T-helper 1 cell (primary cell): ENCODE results near the gene MAML2.

Source experiments
- DNase-seq, 5 donors: peaks; one replicate each; pipeline ENCODE4 v3.0.0-alpha.2; 2012 to 2020
- total RNA-seq, 4 donors: gene quantifications; one replicate each; lab custom pipeline; 2026; lab: John Stamatoyannopoulos, UW

The MAML2 gene
- 104 to 132 (median 125) reads per million in 4 donors for total RNA-seq

DNA sequence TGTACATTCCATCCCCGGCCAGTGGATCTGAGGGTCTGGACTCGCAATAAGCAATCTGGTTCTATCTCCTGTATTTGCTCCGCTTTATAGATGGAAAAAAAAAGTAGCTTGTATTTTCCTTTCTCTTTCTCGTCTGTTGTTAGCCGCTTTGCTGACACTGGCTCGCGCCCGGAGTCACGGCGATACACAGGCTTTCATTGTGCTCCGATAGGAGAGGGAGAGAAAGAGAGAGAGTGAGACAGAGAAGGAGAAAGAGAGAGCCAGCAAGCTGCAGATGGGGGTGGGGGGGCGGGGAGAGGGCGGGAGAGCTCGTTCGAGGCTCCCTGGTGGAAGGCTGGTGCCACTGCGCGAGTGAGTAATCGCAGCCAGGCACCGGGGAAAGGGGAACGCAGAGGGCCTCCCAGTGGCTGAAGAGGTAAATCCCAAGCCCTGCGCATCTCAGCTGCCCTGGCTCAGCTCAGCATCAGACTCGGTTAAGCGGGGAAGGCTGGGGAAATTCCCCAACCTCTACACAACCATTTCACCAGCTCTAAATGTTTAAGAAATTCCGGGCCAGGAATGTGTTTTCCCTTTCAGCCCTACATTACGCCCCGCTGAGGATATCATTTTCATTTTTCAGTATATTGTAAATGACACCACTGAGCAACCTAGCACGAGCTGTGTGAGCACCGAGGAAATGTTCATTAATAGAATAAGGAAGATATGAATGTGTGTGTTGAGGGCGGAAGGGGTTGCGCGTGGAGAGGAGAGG, at the start of gene MAML2:
Gene MAML2 (minus strand): TSS at position 235 of the 751 bp plus-strand sequence. CDS start 1,300 bp downstream, outside the sequence.
- peak; percentile 83 to 93 (median 87) for DNase-seq

DNA sequence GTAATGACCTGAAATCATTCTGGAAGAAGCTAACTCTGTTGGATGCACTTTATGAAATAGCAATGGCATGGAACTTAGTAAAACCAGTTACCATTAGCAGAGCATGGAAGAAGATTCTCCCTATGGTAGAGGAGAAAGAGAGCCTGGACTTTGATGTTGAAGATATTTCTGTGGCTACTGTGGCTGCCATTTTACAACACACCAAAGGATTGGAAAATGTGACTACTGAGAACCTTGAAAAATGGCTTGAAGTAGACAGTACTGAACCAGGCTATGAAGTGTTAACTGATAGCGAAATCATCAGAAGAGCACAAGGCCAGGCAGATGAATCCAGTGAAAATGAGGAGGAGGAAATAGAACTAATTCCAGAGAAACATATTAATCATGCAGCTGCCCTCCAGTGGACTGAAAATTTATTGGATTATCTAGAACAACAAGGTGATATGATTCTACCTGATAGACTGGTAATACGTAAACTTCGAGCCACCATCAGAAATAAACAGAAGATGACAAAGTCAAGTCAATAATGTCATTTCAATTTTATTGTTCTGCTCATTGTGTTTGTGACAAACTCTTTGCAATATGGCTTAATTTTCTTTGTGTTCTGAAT, 48.8 kb upstream of the MAML2 start:
- no peak for DNase-seq

DNA sequence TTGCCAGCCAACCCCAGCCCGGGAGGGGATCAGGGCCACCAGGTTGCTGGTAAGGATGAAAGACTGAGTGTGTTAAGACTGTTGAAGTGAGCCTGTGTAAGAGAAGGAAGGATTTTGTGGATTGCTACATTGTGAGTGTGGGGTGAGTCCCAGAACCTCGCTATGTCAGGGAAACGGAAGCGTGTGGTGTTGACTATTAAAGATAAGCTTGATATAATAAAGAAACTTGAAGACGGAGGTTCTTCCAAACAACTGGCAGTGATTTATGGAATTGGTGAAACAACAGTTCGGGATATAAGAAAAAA, 47.4 kb upstream of the MAML2 start:
- DNase-seq: no peak

DNA sequence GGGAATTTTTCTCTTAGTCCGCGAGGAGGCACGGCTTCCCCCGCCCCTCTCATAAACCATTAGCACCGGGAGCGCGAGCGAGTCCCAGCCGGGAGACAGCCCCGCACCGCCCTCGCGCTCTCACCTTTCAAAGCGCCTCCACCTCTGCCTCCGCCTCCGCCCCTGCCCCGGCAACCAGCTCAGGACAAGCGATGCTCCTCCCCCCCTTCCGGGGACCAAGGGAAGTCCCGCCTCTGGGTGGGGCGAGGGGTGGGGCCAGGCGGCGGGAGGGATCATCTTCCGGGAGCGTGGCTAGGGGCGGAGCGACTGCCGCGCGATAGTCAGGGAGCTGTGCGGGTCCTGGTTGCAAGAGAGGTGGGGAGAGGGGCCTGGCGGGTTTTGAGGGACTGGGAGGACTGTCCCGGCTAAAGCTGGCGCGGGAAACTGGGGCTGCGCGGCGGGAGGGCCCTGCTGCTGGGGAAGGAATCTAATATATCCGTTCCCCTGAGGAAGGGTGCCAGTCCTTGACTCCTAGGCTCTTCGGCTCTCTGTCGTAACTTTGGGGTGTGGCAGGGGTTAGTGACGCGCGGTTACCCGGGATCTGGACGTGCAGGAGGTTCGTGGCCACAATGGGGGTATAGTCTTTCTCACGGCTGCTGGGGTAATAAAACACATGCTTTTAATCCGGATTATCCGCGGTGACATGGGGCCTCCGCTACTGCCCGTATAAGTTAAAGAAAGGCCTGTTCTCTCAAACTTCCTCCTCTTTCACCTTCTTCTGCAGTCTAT, 46.9 kb upstream of the MAML2 start, which contains the start of the genes CCDC82 and JRKL:
Gene CCDC82 (minus strand): TSS at position 193 of the 768 bp plus-strand sequence. CDS start 5,165 bp downstream, outside the sequence.
Gene JRKL (plus strand): TSS at position 294 of the 768 bp plus-strand sequence. CDS start 637 bp downstream, outside the sequence.
- DNase-seq: peak; percentile 93 to 98 (median 96)

DNA sequence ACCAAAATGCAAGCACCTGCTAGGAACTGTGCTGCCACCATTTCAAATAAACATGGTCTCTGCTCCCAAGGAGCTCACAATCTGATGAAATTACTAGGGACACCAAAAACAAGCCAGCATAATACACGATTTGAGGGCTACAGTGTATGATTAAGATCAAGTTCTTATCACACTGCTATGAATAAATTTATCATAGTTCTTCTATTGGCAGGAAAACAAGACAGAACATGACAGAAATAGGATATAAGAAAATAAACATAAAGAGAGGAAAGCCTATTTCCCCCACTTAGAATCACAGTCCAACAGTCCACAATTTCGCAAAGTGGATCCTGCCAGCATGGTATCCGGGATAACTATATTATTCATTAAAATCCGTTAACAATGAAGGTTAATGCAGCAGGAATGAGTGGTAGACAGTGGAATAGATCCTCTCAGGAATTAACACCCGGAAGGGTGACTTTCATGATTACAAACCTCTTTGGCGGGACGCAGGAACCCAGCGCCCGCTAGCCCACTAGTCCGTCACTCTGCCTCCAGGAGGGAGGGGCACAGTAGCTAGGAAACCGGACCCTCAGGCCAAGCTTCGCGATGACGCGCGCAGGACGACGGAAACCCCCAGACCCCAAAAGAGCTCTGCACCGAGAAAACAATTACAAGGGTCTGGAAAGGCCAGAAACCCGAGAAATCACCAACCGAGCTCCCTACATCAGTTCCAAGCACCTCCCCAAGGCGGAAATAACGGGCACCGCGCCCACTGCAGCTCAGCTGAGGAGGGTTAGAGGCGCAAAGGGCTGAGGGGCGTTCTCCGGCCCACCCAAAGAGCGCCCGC, 46.1 kb upstream of the MAML2 start:
- no peak for DNase-seq

DNA sequence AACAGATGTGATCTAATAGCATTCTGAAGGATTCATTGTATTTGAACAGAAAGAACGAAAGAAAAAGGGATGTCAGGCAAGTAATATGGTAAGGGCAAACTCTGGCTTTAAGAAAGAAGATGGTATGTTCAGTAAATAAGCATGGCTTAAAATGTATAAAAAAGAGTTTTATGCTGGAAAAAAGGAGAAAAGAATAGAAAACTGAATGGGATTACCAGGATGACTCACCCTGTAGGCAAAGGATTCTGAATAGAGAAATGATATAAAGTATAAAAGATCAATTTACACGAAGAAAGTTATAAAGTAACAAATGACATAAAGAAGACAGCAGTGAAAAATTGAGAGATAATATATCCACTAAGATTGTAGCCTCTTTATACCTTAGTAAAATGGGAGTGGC, 42.2 kb upstream of the MAML2 start:
- no peak for DNase-seq

DNA sequence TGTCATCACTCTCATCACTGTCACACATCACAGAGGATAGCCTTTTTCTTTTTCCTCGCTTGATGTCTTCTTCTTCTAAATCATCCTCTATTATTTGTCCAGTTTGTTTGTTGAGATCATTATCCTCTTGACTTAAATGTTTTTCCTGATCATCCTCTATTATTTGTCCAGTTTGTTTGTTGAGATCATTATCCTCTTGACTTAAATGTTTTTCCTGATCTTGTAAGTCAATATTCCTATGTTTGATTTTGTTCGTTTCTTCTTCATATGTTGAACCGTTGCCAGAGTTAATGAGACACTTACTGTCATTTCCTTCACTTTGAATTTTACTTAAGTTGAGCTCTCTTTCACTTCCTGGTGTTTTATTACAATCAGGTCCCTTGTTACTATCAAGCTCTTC, 41.2 kb upstream of the MAML2 start:
- no peak for DNase-seq

DNA sequence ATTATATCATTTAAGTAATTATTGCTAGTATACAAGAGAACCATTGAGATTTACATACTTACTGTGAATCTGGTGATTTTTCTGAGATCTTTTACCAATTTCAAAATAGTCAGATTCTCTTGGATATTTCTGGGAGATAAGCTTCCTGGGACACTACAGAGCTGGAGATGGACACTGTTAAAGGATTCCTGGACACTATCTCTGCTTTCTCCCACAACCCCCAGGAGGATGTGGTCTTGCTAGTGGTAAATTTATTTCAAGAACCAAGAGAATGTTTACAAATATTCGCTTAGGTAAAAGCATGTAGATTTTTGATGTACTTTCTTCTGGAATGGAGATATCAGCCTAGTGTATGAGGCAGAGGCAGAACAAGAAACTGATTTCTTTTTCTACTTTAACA, 33.8 kb upstream of the MAML2 start:
- no peak for DNase-seq

DNA sequence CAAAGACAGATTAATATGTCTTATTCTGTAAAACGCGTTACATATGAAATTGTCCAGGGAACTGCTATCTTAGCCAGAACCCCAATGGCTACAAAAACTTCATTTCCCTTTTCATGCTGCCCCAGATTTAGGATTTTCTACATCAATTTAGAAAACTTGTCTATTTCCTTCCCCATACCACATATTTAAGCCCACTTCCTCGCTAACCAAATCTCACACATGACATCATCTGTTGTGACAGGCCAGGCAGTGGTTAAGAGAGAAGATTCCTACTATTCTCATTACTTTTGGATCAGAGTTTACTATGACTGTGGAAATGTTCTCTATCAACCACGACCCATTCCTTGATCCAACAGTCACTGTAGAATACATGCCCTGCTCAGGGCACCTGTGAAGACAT, 30.8 kb upstream of the MAML2 start:
- DNase-seq: no peak

DNA sequence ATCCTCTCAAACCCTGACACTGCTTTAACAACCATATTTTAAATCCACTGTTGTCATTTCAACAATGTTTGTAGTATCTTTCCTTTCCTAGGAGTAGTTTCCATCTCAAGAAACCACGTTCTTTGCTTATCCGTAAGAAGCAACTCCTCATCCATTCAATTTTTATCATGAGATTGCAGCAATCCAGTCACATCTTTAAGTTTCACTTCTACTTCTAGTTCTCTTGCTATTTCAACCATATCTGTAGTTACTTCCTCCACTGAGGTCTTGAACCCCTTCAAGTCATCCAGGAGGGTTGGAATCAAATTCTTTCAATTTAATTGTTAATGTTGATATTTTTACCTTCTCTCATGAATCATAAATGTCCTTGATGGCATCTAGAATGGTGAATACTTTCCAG, 24.3 kb upstream of the MAML2 start:
- DNase-seq: no peak

DNA sequence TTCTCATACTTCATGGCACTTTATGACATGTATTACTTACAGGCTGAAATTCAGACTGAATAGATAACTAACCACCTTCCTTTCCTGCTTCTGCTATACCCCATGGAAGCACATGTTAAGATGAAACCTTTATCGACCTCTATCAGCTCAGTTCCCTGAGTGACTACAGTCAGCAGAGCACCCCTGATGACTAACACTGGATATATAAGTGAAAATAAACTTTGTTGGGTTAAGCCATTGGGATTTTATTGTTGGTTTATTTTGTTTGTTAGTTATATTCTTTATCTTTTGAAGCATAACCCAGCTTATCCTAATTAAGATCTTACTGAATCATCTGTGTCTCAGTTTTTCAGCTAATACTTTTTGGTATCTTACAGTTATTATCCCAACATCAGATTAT, 23.0 kb upstream of the MAML2 start:
- DNase-seq: no peak

DNA sequence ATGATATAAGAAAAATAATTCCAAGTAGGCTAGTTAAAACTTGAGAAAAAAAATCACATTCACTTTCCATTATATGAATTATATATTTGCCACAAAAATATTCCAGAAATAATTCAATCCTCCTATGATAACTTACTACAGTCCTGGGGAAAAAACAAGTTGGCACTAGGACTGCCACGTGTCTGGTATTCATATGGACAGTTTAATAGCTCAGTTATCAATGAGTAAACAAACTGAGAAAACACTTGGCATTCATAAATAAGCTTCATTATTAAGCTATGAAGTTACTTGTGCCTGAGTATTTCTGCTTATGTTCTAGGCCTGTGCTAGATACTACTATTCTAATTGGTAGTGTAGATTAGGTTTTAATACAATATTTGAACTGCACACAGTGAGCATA, 22.5 kb upstream of the MAML2 start:
- no peak for DNase-seq

DNA sequence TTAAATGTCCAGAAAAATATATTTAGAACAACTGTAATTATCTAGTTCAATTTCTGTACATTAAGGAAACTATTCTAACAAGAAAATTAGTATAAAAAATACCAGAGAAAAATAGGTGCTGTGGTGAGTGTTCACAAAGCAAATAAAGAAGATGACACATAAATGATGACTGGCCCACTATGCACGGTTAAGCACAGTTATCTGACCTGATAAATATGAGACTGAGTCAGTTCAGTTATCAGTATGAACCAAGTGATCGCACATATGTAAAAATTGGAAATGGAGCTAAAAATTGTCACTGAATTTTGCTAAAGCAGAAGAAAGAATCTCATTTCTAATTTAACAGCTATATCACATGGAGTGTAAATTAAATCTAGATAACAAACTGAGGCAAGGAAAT, 18.8 kb upstream of the MAML2 start:
- DNase-seq: no peak

DNA sequence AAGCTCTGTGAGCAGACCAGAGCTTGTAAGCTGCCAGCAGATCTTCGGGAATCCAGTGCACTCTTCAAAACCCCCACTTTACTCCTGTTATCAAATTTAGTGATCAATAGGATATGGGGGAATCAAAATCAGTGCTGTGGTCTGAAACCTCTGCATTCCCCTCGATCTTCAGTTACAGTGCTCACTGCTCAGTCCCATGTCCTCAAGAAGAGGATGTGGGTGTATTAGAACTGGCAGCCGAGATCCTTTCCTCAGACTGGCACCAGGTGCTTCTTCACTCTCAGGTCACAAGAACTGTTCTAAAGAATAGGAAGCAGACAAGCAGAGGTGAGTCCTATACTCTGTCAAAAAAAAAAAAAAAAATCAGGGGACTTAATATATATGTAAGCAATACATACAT, 15.3 kb upstream of the MAML2 start:
- DNase-seq: no peak

DNA sequence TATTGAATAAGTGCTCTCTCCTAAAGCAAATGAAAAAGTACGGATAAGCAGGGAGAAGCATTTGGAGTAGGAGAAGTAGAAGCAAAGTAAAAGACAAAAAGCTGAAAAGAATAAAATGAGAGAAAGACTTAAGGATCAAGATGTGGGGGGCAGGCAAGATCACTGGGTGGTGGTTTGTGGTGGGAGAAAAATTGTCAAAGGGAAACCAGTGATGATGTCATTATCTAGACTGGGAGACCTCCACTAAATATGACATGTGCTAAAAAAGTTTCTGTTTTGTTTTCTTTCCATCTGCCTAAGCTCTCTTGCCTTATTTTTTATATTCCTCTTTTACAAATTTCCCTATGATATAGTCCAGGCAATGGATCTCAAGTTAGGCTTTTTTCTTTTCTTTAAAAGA, 14.8 kb upstream of the MAML2 start:
- DNase-seq: no peak

DNA sequence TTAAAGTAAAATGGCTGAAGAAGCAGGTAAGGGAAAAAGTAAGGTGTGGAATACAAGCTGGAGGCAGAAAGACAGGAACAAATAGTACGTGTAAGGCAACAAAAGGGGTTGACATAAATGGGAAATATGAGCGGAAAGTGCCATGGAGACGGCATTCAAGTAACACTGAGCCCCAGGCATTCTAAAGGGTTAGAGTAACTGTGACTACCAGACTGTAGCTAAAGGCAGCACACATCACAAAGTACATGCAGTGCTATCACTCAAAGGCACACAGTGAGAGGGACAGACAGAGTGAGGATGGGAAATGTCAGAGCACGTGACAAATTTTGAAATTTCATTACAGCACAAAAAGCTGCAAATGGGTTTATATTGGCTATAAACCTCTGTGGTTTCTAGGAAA, 13.9 kb upstream of the MAML2 start:
- DNase-seq: no peak

DNA sequence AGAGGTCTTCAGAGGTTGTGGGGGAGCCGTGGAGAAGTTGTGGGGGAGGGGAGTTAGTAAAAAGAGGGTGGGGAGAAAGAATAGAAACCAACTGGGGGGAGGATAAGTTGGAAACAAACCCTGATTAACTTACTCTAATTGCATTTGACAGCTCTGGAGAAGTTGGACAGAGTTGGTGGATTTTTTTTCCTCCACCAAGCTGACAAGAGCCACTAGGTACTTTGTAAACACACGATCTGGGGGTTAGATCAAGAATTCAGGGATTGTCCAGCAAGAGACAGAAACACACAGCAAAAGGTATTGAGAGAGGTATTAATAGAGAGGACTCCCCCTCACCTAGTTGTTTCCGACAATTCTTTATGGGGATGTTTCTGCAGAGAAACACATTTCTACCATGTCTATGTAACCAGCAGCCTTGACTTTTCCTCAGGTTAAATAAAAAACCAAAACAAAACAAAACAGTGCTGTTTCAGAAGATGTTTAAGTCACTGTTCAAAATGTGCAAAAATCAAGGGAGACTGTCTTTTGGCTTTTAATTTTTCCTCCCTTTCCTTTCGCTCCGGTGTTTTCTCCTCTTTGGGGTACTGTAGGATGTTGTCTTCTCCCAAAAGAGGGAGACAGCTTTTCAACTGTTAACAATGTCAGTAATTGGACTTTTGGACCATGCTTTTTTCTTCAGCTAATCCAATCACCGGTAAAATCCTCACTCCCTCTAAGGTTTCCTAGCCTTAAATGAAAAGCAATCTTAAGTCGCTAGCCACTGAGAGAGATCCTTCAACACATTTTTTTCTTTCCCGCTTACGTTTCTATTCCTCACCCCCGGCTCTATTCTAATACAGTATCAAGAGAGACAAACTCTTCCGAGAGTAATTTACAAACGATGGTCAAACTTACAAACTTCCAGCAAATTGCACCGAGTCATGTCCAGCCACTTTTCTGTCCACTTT, 708 bp downstream of the MAML2 start:
- no peak for DNase-seq

DNA sequence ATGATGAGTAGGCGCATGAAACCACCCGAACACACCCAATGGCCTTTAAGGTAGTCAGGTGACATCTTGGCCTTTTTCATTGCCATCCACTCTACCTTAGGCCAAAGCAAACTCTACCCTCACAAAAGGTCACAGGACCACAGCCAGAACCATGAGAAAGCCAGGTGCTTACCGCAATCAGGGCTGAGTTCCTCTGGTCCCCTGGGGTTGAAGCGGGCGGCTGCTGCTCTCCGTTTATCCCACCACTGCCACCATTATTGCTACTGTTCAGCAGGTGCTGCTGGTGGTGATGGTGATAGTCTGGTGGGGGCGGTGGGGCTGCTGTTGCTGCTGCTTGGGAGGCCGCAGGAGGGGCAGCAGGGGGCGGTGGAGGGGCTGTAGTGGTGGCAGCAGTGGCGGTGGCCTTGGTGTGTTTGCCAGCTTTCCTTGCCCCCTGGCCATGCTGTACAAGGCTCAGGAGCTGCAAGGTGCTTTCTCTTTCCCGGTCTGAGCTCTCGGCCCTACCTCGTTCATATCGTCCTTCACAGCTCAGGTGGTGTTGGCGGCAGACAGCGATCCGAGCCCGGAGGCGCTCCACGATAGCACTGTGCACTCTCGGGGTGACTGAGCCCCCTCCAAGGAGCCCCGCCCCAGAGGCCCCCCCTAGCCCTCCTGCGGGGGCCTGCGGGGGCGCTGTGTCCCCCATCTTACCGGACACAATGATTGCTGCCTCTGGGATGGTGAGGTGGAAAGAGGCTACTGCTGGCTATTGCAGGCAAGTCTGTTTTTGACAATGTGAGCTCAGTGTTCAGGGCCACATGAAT, 1.6 kb downstream of the MAML2 start:
- DNase-seq: peak; percentile 50 to 77 (median 60)

DNA sequence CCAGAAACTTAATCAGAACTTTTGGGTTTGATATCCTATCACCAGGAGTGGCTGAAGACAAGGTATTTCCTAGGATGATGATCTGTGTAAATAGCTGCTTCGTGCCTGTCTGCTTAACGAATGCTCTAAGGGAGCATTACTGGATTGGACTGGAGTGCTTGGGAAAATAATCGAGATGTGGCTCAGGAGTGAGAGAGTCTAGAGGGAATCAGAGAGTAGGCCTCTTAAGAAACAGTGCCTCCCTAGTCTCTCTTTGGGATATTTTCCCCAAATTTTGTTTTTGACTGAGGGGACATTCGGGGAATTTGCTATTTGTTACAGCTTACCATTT, 2.5 kb downstream of the MAML2 start:
- no peak for DNase-seq

DNA sequence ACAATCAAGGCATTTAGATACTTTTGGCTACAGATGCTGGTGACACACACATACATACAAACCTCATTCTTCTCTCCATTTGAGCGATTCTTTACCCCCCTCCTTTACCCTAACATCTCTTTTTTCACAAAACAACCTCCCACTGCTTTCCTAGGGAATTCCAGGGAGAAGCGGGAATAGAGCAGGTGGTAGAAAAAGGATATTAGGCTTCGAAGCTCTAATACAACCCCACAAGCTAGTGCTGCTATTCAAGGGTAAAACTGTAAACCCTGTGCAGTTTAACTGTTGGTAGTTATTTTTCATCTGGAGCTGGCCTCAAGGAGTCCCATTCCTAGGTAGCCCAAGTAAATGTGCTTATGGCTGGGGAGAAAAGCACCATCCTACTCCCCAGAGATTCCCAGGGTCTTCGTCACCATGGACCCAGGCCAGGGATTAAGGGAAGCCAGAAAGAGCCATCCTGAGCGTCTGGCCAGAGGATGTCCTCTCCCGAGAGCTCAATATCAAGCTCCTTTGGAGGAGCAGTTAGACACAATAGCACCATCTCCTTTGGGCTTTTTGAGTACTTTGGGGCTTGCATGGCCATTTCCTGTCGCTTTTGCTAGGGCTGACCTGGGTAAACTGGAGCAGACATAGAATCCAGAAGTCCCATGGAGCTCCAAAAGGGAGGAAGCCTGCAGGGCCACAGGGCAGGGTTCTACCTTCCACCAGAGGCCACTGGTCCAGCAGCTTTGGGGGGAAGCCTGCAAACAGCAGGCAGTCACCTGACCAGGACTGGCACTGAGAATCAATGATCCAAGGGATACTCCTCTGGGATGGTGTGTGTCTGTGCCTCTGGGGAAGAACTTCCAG, 3.1 kb downstream of the MAML2 start:
- no peak for DNase-seq
